Hepatocyte (in vitro differentiated cells): ENCODE measurements around the gene TRAPPC12. TPM values are rescaled to one million over a fixed set of nuclear protein-coding genes. Genes with fewer than 3 reads are reported as not detected.

Experiments
- DNase-seq: peaks from one replicate; pipeline ENCODE4 v3.0.0-alpha.2; 2016; ENCODE audit warnings: low spot score
- H2AFZ ChIP-seq: fragments of 200-600 bp; sonication (generic); 2 replicates; pipeline ENCODE4 v1.6.0; 2016; ENCODE audit warnings: antibody characterized with exemption, mild to moderate bottlenecking
- H3K27ac ChIP-seq: fragments of 200-600 bp; sonication (generic); 2 replicates; pipeline ENCODE4 v1.5.1; 2016; ENCODE audit warnings: mild to moderate bottlenecking
- H3K27me3 ChIP-seq: fragments of 200-600 bp; sonication (generic); 2 replicates; pipeline ENCODE4 v1.6.1; 2016
- H3K36me3 ChIP-seq: fragments of 200-600 bp; sonication (generic); replicated peaks from 2 replicates; pipeline ENCODE4 v1.5.1; 2016; ENCODE audit warnings: low read depth; ENCODE audit not compliant: insufficient read depth
- H3K4me1 ChIP-seq: fragments of 200-600 bp; sonication (generic); 2 replicates; pipeline ENCODE4 v1.5.1; 2016; ENCODE audit warnings: mild to moderate bottlenecking, moderate library complexity; ENCODE audit not compliant: insufficient read depth
- H3K4me2 ChIP-seq: fragments of 200-600 bp; sonication (generic); 2 replicates; pipeline ENCODE4 v1.6.0; 2016
- H3K4me3 ChIP-seq: fragments of 200-600 bp; sonication (generic); 2 replicates; pipeline ENCODE4 v1.5.1; 2016; ENCODE audit warnings: mild to moderate bottlenecking
- H3K79me2 ChIP-seq: fragments of 200-600 bp; sonication (generic); 2 replicates; pipeline ENCODE4 v1.6.0; 2017; ENCODE audit warnings: mild to moderate bottlenecking
- H3K9me2 ChIP-seq: fragments of 200-600 bp; sonication (generic); replicated peaks from 2 replicates; pipeline ENCODE4 v1.6.0; 2017; ENCODE audit warnings: mild to moderate bottlenecking; ENCODE audit not compliant: insufficient read depth
- H3K9me3 ChIP-seq: fragments of 200-600 bp; sonication (generic); 2 replicates; pipeline ENCODE4 v1.5.1; 2016; ENCODE audit warnings: low read depth, mild to moderate bottlenecking
- H4K20me1 ChIP-seq: fragments of 200-600 bp; sonication (generic); 2 replicates; pipeline ENCODE4 v1.6.0; 2016; ENCODE audit warnings: mild to moderate bottlenecking; ENCODE audit not compliant: insufficient read depth, poor library complexity, severe bottlenecking
- CTCF ChIP-seq: fragments of 200-600 bp; sonication (generic); IDR thresholded peaks from 2 replicates; pipeline ENCODE4 v1.5.1; 2016; ENCODE audit warnings: antibody characterized with exemption, mild to moderate bottlenecking; ENCODE audit not compliant: poor library complexity
- EZH2 ChIP-seq: fragments of 200-600 bp; sonication (generic); IDR thresholded peaks from 2 replicates; pipeline ENCODE4 v1.6.1; 2016; ENCODE audit warnings: antibody characterized with exemption, mild to moderate bottlenecking, borderline replicate concordance
- EZH2phosphoT487 ChIP-seq: fragments of 200-600 bp; sonication (generic); IDR thresholded peaks from one replicate; pipeline ENCODE4 v1.6.1; 2018; ENCODE audit warnings: antibody characterized with exemption, mild to moderate bottlenecking, low read depth, moderate library complexity; ENCODE audit not compliant: unreplicated experiment, severe bottlenecking
- WGBS: methylation state at CpG from one replicate; pipeline ENCODE4 v1.1.6; 2016; ENCODE audit warnings: low lambda C conversion rate; ENCODE audit errors: missing lambda C conversion rate; 5-methylcytosine and 5-hydroxymethylcytosine counted together
- polyA plus RNA-seq: library from polyadenylated mRNA; unstranded; fragments of >200 nt; fragmentation: Nextera tagmentation; extraction: Ambion mirVana; gene quantifications from 2 replicates; pipeline ENCODE4 v1.2.1, GENCODE V29; 2016
- total RNA-seq: library from RNA; depleted of rRNA; stranded (reverse); fragments of >200 nt; gene quantifications from 2 replicates; pipeline ENCODE4 v1.2.3, GENCODE V29; 2014

The TRAPPC12 gene
- total and polyA plus RNA-seq, 2 experiments from 2014 or later: 49.3 to 61.2 TPM

- TF ChIP-seq EZH2phosphoT487 (no peak), CTCF (no peak), EZH2 (no peak)
- DNase-seq: no peak
- WGBS: 96% methylated on average over 11 of the region's 11 CpGs
- Histone ChIP-seq H3K27ac (no peak overlapping the region), H3K4me2 (no peak overlapping the region), H3K9me3 (no peaks in the 10 kb centered on the region), H3K9me2 (no peaks in the 10 kb centered on the region), H3K27me3 (no peaks in the 10 kb centered on the region), H3K36me3 (no peaks in the 10 kb centered on the region), H3K79me2 (no peaks in the 10 kb centered on the region), H3K4me3 (no peak overlapping the region), H2AFZ (no peak overlapping the region), H4K20me1 (no peaks in the 10 kb centered on the region), H3K4me1 (no peaks in the 10 kb centered on the region)
Measured at GRCh38 chr2:3485166-3485565, 105.7 kb downstream of the TRAPPC12 start.

GRCh38 chr2:3486047-3487027 lies 106.8 kb downstream of the TRAPPC12 start:
- Histone ChIP-seq H4K20me1 (no peaks in the 10 kb centered on the region), H3K27me3 (no peaks in the 10 kb centered on the region), H3K4me3 (no peak overlapping the region), H3K36me3 (no peaks in the 10 kb centered on the region), H3K4me1 (no peaks in the 10 kb centered on the region), H3K9me2 (no peaks in the 10 kb centered on the region), H3K27ac (no peak overlapping the region), H3K79me2 (no peaks in the 10 kb centered on the region), H3K9me3 (no peaks in the 10 kb centered on the region), H3K4me2 (no peak overlapping the region), H2AFZ (no peak overlapping the region)
- no peak for TF ChIP-seq EZH2phosphoT487
- TF ChIP-seq CTCF: no peak
- no peak for TF ChIP-seq EZH2
- no peak for DNase-seq
- 96% methylated on average over 22 of the region's 29 CpGs for WGBS

DNA sequence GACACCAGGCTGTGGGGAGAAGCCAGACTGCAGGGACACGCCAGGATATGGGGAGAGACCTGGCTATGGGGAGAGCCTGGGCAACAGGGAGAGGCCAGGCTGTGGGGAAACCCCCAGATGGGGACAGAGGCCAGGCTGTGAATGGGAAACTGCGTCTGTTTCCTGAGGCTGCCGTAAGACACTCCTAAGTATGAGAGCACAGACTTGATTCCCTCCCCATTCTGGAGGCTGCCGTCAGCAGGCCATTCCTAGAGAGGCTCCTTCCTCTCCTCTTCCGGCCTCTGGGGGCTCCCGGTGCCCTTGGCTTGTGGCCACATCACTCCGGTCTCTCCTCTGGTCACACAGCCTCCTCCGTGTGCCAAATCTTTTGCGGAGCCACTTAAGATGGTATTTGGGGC lies 107.5 kb downstream of the TRAPPC12 start:
- no peak overlapping the region for H2AFZ ChIP-seq
- H3K27me3 ChIP-seq: no peaks in the 10 kb centered on the region
- no peaks in the 10 kb centered on the region for H3K4me1 ChIP-seq
- H3K9me3 ChIP-seq: no peaks in the 10 kb centered on the region
- no peak overlapping the region for H3K4me3 ChIP-seq
- no peak overlapping the region for H3K27ac ChIP-seq
- H3K79me2 ChIP-seq: no peaks in the 10 kb centered on the region
- no peak for DNase-seq
- no peaks in the 10 kb centered on the region for H3K36me3 ChIP-seq
- H3K9me2 ChIP-seq: no peaks in the 10 kb centered on the region
- H4K20me1 ChIP-seq: no peaks in the 10 kb centered on the region
- 98% methylated on average over 9 of the region's 9 CpGs for WGBS
- TF ChIP-seq EZH2phosphoT487 (no peak), CTCF (no peak), EZH2 (no peak)
- no peak overlapping the region for H3K4me2 ChIP-seq
